Renal pelvis (tissue), 4 donors: ENCODE measurements around the gene KCNN3. TPM values are rescaled to one million over a fixed set of nuclear protein-coding genes. Genes with fewer than 3 reads are reported as not detected.
A peak's percentile ranks its signal among the peaks of the same experiment; 100 is the strongest.

ENCODE experiments used
- DNase-seq: peaks from one replicate; pipeline ENCODE4 v3.0.0-alpha.2; 2013
- polyA plus RNA-seq, 3 donors: library from polyadenylated mRNA; unstranded; fragments of 120-200 nt; gene quantifications; one replicate each; pipeline ENCODE4 v1.2.1, GENCODE V29; 2013; ENCODE audit not compliant: insufficient read length in 3 of 3

Gene KCNN3
- polyA plus RNA-seq, 3 donors = 2.2 to 2.6 (median 2.3) TPM

GRCh38 chr1:154750681-154751665 is 119.1 kb downstream of the KCNN3 start:
- DNase-seq = no peak

- no peak for DNase-seq
Measured at GRCh38 chr1:154749078-154749760, 120.9 kb downstream of the KCNN3 start.

- no peak for DNase-seq
Measured at GRCh38 chr1:154748405-154748775, 121.7 kb downstream of the KCNN3 start.

DNA sequence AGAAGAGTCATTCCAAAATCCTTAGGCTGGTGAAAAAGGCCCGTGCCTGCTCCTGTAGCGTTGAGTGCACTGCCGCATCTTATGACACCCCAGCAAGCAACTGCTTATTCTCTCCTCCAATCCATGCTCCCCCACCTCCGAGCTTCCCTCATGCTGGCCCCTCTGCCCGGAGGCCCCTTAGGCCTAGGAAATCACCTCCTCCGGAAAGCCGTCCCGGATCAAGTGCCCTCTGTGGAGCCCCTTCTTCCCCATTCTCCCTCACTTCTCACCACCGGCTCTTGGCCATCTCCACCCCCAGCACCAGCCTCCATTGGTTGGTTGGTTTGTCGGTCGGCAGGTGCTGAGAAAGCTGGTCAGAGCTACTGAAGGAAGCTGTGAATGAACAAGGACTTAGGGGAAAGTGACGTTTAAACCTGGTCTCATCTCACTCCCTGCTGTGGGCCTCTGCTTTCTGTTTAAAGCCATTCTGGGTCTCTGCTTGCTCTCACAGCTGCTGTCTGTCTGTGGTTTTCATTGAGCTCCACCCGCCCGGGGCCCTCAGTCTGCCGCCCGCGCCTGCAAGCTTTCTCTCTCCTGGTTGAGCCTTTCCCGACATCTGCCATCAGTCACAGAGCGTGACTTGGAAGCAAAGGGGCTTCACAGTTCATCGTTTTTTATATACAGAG is 122.2 kb downstream of the KCNN3 start:
- DNase-seq = peak; percentile 66

DNA sequence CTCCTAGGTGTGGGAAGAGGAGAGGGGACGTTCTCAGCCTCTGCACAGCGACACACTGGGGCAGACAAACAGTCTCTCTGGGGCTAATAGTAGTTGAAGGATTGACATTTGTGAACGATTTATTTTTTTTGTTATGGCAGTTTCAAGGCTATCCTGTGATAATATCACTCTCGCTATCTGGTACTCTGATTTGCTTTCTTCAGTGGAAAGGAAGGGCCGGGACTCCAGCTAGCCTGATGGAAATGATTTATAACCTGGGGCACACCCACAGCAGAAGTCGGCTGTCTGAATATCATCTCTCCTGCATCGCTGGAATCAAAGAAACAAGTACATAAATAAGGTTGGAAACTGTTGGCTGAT is 122.7 kb downstream of the KCNN3 start:
- DNase-seq = no peak

DNA sequence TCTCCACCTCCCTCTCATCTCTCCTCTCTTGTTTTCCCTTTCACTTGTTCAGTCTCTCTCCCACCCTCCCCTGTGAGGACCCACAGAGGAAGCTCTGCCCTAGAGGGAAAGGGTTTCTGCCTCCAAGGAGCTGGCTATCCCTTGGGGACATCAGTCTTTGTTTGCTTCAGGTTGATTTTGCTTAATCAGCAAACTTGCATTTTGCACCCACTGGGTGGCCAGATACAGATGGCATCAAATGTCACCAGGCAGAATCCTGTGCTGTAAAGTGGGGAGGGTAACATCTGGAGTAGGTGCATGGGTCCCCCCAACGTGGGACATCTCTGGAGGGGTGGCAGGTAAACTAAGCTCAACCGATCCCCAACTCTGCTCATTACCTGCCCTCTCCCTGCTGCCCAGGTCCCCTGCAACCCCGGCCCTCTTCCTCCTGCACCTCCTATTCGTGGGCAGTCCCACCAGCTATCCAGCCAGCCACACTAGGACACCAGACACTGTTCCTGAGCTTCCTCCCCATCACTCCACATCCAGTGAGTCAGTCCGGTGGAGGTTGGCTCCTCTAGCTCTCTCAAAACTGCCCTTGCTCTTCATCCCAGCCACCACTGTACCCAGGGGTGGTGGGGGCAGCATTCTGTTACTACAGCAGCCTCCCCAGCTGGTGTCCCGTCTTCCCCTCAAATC is 123.3 kb downstream of the KCNN3 start:
- DNase-seq = no peak

DNA sequence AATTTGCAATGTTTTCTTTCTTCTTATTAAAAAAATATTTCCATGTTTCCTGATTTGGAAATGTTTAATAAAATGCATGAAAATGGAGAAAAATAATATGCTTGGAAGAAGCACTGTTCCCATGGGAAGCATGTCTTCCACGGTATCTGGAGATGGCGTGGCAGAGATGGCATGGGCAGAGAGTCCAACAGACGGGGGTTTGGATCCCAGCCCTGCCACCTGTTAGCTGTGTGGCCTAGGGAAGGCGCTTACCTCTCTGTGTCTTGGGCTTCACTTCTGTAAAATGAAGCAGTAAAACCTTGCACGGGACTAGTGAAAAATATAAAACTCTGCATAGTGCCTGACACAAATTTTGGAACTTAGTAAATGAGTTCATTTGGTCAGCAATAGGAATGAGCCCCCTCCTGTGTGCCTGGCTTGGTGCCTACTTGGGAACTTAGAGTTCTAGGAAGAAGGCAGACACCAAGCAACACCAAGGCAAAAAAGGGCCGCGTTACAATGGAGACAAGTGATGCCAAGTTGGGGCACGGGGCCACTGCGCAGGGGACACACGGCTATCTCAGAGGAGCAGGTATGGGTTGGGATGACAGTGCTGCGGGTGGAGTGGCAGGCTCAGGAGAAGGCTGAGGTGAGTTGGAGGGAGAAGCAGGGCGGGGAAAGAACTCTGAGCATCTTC is 124.2 kb downstream of the KCNN3 start:
- no peak for DNase-seq

DNA sequence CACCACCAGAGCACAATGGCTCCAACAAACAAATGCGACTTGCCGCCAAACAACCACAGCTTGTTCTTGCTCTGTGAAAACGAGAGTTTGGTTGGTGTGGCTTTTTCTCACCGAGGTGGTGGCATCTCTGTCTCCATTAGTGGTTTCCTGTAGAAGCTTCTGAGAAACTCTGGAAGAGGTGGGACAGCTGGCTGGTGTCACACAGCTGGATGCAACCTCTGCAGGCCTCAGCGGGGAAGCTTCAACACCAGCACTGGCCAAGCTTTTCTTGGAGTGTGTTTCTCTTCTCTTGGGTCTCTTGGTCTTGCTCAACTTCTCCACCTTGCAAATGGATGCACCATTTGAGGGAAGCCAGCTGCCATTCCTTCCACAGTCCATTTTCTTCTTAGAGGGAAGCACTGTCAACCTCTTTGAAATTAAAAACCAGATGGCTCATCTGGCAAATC is 124.8 kb downstream of the KCNN3 start:
- DNase-seq = no peak

GRCh38 chr1:154744352-154745035 is 125.6 kb downstream of the KCNN3 start:
- DNase-seq = no peak

- DNase-seq = no peak
Measured at GRCh38 chr1:154743526-154744036, 126.5 kb downstream of the KCNN3 start.

DNA sequence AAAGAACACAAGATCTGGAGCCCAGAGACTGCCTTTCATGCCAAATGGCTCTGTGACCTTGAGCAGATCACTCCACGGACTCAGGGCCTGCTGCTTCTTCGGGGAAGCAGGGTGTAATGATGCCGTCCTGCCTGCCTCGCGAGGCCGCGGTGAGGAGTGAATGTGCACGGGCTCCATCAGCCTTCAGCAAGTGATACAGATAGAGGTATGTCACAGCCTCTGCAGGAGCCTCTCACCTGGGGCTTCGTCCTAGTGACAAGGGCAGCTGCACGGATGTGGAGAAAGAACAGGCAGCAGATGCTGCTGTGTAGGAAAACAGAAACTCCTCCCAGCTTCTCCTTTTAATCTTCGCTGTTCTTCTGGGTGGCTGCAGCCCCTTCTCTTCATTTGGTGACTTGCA is 127.5 kb downstream of the KCNN3 start:
- DNase-seq = no peak

GRCh38 chr1:154741741-154742495 is 128.2 kb downstream of the KCNN3 start:
- no peak for DNase-seq

DNA sequence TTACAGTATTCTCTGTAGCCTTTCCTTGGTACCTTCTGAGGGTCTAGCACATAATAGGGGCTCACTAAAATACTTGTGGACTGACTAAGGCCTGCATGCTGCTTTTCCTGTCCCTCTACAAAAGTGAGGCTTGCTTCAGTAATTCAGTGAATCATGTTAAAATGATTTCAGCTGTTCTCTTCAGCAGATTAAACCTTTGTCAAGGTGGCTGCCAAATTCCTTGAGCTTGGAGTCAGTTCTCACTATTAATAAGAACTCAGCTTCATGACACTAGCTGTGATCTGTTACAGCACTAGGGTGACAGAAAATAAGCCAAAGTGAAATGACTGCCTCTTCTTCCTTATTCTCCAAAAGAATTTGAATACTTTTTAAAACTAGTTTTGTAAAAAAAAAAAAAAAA is 128.8 kb downstream of the KCNN3 start:
- DNase-seq = no peak

- DNase-seq = no peak
Measured at GRCh38 chr1:154739654-154740053, 130.4 kb downstream of the KCNN3 start.

DNA sequence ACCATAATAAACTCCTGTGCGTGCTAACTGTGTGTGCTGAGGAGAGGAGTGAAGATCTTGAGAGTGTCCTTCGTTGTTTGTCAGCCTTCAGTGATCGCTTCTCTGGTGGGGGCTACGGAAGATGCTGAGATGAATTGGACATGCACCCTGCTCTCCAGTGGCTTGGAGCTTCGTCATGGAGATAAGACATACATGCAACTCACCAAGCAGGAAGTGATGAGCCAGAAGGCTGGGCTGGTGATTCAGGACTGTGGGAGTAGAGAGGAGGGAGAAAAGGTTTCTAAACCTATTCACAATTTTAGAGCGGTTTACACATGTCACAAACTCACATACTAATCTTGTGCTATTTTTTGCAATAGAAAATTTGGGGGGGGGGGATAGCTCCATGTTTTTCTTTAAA is 133.2 kb downstream of the KCNN3 start:
- no peak for DNase-seq

GRCh38 chr1:154735804-154736168 is 134.3 kb downstream of the KCNN3 start:
- DNase-seq = no peak

GRCh38 chr1:154735061-154735803 is 134.8 kb downstream of the KCNN3 start:
- no peak for DNase-seq

DNA sequence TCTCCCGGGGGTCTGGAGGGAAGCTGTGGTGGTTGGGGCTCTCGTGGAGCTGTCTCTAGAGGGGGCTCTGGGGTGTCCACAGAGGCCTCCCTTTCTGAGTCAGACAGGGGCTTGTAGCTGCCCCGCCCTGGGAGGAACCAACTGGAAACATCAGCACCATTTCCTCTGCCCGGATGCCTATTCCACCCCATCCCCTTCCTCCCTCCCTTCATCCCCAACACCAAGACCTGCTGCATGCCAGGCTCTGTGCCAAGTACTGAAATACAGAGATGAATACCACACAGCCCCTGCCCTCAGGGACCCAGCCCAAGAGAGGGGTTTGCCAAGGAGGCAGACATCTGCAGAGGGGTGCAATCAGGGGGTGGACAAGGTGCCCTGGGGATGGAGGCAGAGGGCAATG is 136.5 kb downstream of the KCNN3 start:
- no peak for DNase-seq

GRCh38 chr1:154730986-154731489 is 139.0 kb downstream of the KCNN3 start:
- DNase-seq = no peak
